Subcutaneous adipose tissue (tissue), 4 donors: ENCODE measurements around the gene PPP6C. TPM values are rescaled to one million over a fixed set of nuclear protein-coding genes. Genes with fewer than 3 reads are reported as not detected.

Experiments
- CTCF ChIP-seq: fragments of 450-650 bp; IDR thresholded peaks from one replicate; pipeline ENCODE4 v1.5.1; 2016; ENCODE audit warnings: low read depth, mild to moderate bottlenecking, control low read depth, antibody characterized with exemption, moderate library complexity
- total RNA-seq, 4 donors: library from RNA; depleted of rRNA; stranded (reverse); fragments of >200 nt; gene quantifications; one replicate each; pipeline ENCODE4 v1.1.0, GENCODE V29; 2016

Gene PPP6C
- total RNA-seq, 4 donors from 2014 or later, result 32.2 to 59.8 (median 45.2) TPM

GRCh38 chr9:125121146-125121545, 68.5 kb downstream of the PPP6C start:
- no peak for TF ChIP-seq CTCF

GRCh38 chr9:125119643-125120286, 69.8 kb downstream of the PPP6C start:
- TF ChIP-seq CTCF, result no peak

GRCh38 chr9:125110464-125110863, 79.1 kb downstream of the PPP6C start:
- no peak for TF ChIP-seq CTCF

- no peak for TF ChIP-seq CTCF
Measured at GRCh38 chr9:125106285-125106893, 83.2 kb downstream of the PPP6C start.

- no peak for TF ChIP-seq CTCF
Measured at GRCh38 chr9:125103770-125104460, 85.7 kb downstream of the PPP6C start.

GRCh38 chr9:125103021-125103420, 86.6 kb downstream of the PPP6C start:
- no peak for TF ChIP-seq CTCF

GRCh38 chr9:125100822-125101221, 88.8 kb downstream of the PPP6C start:
- TF ChIP-seq CTCF, result no peak
